ENCODE data around the gene TRERF1.

- no peak for TF ChIP-seq CTCF (IDR thresholded peaks at IDR 0.05)
- no peak for TF ChIP-seq POLR2A (IDR thresholded peaks at IDR 0.05)
- no peak for TF ChIP-seq POLR2AphosphoS5 (IDR thresholded peaks at IDR 0.05)
Observed at GRCh38 chr6:42333612-42334011, 118.1 kb downstream of the TRERF1 start.

All from prostate gland (tissue), 2 donors.